LNCAP (cell line): ENCODE data around the gene CEP152.

ENCODE experiments used
- TF ChIP-seq, protein P1 (sequence below): fragments of 450-650 bp; IDR thresholded peaks from 2 replicates; pipeline ENCODE4 v1.5.1; 2017; ENCODE audit warnings: mild to moderate bottlenecking

CEP152 gene

DNA sequence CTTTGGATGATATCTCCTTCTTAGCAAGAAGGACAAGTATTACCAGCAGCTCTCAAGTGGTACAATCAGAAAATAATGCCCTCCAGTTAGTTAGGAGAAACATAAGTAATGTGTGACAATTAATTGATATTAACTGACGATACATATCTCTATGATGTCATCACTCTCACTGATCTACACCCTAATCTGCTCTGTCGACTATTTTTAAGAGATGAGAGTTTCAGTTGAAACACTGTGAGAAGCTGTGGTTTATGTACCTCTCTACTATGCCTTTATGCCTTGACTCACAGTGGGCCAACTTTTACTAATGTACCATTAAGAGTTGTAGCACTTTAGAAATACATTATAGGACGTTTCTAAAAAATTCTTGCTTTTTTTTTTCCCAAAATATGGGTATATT is 8.6 kb downstream of the CEP152 start:
- TF ChIP-seq, protein P1, sequence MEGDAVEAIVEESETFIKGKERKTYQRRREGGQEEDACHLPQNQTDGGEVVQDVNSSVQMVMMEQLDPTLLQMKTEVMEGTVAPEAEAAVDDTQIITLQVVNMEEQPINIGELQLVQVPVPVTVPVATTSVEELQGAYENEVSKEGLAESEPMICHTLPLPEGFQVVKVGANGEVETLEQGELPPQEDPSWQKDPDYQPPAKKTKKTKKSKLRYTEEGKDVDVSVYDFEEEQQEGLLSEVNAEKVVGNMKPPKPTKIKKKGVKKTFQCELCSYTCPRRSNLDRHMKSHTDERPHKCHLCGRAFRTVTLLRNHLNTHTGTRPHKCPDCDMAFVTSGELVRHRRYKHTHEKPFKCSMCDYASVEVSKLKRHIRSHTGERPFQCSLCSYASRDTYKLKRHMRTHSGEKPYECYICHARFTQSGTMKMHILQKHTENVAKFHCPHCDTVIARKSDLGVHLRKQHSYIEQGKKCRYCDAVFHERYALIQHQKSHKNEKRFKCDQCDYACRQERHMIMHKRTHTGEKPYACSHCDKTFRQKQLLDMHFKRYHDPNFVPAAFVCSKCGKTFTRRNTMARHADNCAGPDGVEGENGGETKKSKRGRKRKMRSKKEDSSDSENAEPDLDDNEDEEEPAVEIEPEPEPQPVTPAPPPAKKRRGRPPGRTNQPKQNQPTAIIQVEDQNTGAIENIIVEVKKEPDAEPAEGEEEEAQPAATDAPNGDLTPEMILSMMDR: no peak

DNA sequence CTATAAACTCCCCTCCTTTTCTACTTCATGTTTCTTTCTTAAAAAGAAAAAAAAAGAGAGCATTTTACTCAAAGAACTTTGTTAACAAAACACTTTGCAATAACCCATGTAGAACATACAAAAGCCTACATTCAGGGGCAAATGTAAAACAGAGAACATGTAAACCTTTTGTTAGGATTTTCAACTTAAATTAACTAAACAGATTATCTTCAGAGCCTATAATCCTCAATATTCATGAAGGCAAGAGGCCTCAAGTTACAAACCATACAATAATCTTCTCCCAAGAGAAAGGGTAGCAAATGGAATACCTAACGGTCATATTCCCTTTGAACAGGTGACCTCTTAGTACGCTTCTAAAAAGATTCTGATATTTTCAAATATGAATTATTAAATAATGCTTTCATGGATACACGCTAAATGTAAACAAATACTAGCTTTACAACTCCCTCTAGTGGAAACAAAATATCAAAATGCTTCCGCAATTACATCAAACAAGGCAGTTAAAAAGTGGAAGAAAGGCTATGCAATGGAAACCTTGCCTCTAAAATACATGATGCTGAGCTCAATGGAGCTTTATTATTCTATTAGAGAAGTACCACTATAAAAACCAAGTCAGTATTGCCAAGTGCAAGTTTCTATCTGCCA is 9.9 kb downstream of the CEP152 start:
- TF ChIP-seq, protein P1: peak; percentile 64

DNA sequence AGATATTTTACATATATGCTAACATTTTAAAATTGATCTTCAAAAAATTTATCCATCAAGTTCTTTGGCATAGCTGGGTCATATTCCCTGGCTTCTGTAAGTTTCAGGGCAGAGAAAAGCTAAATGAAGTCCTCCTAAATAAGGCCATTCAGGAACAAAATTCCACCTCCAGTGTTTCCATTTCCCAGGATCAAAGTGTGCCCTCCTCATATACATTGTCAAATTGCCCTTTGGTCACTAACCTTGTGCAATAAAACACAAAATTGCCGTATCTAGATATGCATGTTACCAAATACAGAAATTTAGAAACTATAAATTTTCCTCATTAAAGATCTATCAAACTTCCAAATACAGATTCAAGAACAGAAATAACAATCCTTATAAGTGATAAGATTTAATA is 10.6 kb downstream of the CEP152 start:
- TF ChIP-seq, protein P1: no peak

DNA sequence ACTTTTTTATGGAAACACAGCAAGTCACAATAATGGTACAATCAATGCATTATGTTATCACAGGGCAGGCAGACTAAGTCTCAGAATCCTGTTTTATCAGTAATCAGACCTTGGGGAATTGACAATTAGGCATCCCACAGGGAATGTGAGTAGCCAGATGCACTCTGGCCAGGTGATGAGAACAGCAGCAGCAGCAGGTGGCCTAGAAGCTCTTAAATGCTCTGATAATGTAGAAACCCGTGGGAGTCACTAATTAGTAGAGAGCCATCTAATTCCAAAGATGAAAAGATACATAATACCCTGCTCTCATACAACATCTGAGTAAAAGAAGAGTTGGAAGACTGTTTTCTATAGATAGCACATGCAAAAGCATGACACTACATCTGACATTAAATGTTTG is 12.6 kb downstream of the CEP152 start:
- TF ChIP-seq, protein P1: no peak

DNA sequence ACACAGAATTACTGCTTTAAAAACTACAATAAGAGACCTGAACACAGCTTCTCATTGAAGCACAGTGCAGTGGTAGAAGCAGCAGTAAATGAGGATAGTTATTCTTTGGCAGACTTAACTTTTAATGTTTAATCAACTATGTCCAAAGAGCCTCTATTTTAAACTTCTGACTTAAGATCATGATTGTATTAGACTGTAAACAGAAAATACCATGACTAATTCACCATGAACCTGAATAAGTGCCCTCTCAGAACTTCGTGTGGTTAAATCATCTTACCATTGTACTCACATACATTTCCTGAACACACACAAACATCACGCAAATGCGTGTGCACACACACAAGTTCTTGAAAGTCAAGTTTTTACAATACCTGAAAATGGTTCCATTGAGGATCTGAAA is 13.9 kb downstream of the CEP152 start:
- TF ChIP-seq, protein P1: no peak

DNA sequence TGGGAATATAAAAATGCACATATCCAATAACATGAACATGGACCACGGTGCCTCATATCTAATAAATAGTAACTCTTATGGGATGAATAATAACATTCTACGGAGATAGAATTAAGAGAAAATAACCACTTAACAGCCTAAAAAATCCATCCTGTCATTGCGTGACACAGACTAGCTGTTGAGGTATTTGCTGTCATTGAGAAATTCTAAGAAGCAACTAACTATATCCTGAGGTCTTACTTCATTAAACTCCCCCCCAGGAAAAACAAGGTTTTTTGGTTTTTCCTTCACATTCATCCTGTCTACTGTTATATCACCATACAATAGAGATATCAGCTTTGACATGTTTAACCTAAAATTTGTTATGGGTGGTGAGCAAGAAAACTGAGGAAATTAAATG is 14.3 kb downstream of the CEP152 start:
- TF ChIP-seq, protein P1: no peak

DNA sequence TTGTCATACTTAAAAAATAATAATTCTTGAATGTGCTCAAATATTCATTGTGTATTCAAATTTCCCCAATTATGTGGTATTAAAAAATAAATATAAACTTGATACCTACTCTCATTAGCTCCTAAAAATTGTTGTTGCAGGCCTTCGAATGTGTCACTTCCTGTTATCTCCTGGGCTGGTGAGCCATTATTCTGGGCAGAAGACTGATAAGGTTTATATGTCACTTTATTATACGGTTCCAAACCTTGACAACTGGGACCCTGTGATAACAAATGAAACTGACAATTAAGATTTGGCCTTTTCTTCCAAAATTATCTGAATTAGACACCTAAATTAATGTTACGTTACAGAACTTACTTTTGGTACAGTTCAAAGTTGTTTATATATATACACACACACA is 15.0 kb downstream of the CEP152 start:
- TF ChIP-seq, protein P1: no peak

DNA sequence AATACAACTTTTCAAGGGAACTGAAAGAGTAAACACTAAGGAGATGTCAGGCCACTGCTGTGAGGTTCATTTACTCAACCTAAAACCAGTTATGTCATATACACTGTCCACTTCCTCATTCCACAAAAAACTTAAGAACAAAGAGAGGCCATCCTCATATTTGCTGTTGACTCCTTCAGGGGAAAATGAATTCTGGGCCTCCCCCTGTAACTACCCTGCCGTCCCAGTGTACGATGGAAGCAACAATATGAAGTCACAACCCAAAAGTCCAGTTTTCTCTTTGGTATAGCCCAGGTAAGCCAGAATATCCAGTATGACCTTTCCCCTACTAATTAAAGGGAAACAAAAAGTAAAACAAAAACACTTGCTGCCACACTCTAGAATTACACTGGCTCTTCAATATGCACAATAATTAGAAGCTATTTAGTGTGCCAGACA is 16.2 kb downstream of the CEP152 start:
- TF ChIP-seq, protein P1: no peak
